HCT116 (cell line): Measurements from ENCODE around the gene CCR7. TPM values are rescaled to one million over a fixed set of nuclear protein-coding genes. Genes with fewer than 3 reads are reported as not detected.

ENCODE experiments used
- ATAC-seq: fragments of 200-7000 bp; cut with Tn5 transposase; 2 replicates; pipeline ENCODE4 v1.9.1; 2020; ENCODE audit warnings: mild to moderate bottlenecking, moderate library complexity
- BruUV-seq: library from RNA; stranded (reverse); fragments of 400-500 nt; replicated peaks from 2 replicates; lab custom pipeline; 2021; lab: Mats Ljungman, UMichigan
- CTCF ChIA-PET: fragments of 300-600 bp; sonication (Branson Sonifier 250); formaldehyde crosslinking; loops from one replicate; lab custom pipeline; 2021; ENCODE audit warnings: antibody characterized with exemption; lab: Charles Lee
- POLR2A ChIA-PET: fragments of 300-600, 350-600 bp; sonication (Branson Sonifier 250); formaldehyde crosslinking; loops from one replicate; lab custom pipeline; 2021; ENCODE audit warnings: antibody characterized with exemption; lab: Charles Lee
- RAD21 ChIA-PET, 2 experiments: fragments of 300-600 bp; sonication (Branson Sonifier 250); formaldehyde crosslinking; loops; one replicate each; lab custom pipeline; 2023; ENCODE audit warnings: low total read pairs in 2 of 2; ENCODE audit not compliant: uncharacterized antibody in 2 of 2, unreplicated experiment in 2 of 2, low non-redundant PET in 1 of 2; lab: Charles Lee
- DNase-seq: peaks from one replicate; pipeline ENCODE4 v3.0.0-alpha.2; 2010; ENCODE audit warnings: low read depth, low spot score
- H2AFZ ChIP-seq: fragments of 200-600 bp; shearing (Covaris generic), sonication (generic); 2 replicates; pipeline ENCODE4 v1.6.1; 2017; ENCODE audit warnings: low read depth, mixed run types, mixed read lengths, antibody characterized with exemption, low read length; ENCODE audit not compliant: poor library complexity, severe bottlenecking
- H3K27ac ChIP-seq: 2 replicates; pipeline ENCODE4 v1.5.1; 2012; ENCODE audit warnings: low read depth, low read length
- H3K27me3 ChIP-seq: fragments of 200-600 bp; sonication (generic); 2 replicates; pipeline ENCODE4 v1.6.1; 2016; ENCODE audit warnings: mixed run types, low read length, mixed read lengths; ENCODE audit not compliant: insufficient read depth
- H3K36me3 ChIP-seq, 2 experiments: fragments of 200-500 bp in 1 of 2; fragments of 200-600 bp in 1 of 2; sonication (Bioruptor generic) in 1 of 2; sonication (generic) in 1 of 2; 2 replicates each; pipeline versions ENCODE4 v1.5.1 to v1.6.1; 2014 to 2016; ENCODE audit warnings: low read length in 2 of 2, inconsistent platforms in 1 of 2, mixed read lengths in 1 of 2, mixed run types in 1 of 2; ENCODE audit not compliant: insufficient read depth in 2 of 2, control insufficient read depth in 1 of 2
- H3K4me1 ChIP-seq, 2 experiments: fragments of 200-600 bp in 1 of 2; sonication (generic) in 1 of 2; 2 replicates each; pipeline versions ENCODE4 v1.5.1 to v1.6.1; 2012 to 2017; ENCODE audit warnings: low read length in 2 of 2, inconsistent platforms in 1 of 2, mild to moderate bottlenecking in 1 of 2, mixed read lengths in 1 of 2, mixed run types in 1 of 2, moderate library complexity in 1 of 2; ENCODE audit not compliant: insufficient read depth in 2 of 2, control insufficient read depth in 1 of 2
- H3K4me2 ChIP-seq: fragments of 200-600 bp; sonication (generic); 2 replicates; pipeline ENCODE4 v1.6.1; 2017; ENCODE audit warnings: mixed run types, low read length, mixed read lengths
- H3K4me3 ChIP-seq, 2 experiments: fragments of 200-600 bp in 1 of 2; sonication (generic) in 1 of 2; replicated peaks in 1 of 2; 2 replicates each; pipeline ENCODE4 v1.5.1; 2011 to 2016; ENCODE audit warnings: low read length in 2 of 2, control low read depth in 1 of 2, low read depth in 1 of 2, mild to moderate bottlenecking in 1 of 2, mixed read lengths in 1 of 2, mixed run types in 1 of 2
- H3K79me2 ChIP-seq: fragments of 200-600 bp; sonication (generic); 2 replicates; pipeline ENCODE4 v1.6.1; 2017; ENCODE audit warnings: mild to moderate bottlenecking, mixed run types, low read length, moderate library complexity, mixed read lengths; ENCODE audit not compliant: insufficient read depth
- H3K9ac ChIP-seq: fragments of 200-600 bp; sonication (generic); 2 replicates; pipeline ENCODE4 v1.6.1; 2016; ENCODE audit warnings: low read length, mixed read lengths
- H3K9me2 ChIP-seq: fragments of 200-600 bp; sonication (generic), shearing (Covaris generic); 2 replicates; pipeline ENCODE4 v1.6.1; 2017; ENCODE audit warnings: mixed run types, mild to moderate bottlenecking, moderate library complexity; ENCODE audit not compliant: insufficient read depth
- H3K9me3 ChIP-seq, 2 experiments: fragments of 200-500 bp in 1 of 2; fragments of 200-600 bp in 1 of 2; sonication (Bioruptor generic) in 1 of 2; sonication (generic) in 1 of 2; 2 replicates each; pipeline ENCODE4 v1.6.1; 2014 to 2017; ENCODE audit warnings: low read length in 2 of 2, mixed read lengths in 2 of 2, inconsistent platforms in 1 of 2, low read depth in 1 of 2, mild to moderate bottlenecking in 1 of 2, mixed run types in 1 of 2, moderate library complexity in 1 of 2; ENCODE audit not compliant: control insufficient read depth in 1 of 2, insufficient read depth in 1 of 2
- H4K20me1 ChIP-seq: fragments of 200-600 bp; sonication (generic), shearing (Covaris generic); 2 replicates; pipeline ENCODE4 v1.6.1; 2017; ENCODE audit warnings: mixed run types, mild to moderate bottlenecking, moderate library complexity; ENCODE audit not compliant: insufficient read depth
- ATF3 ChIP-seq: IDR thresholded peaks from 2 replicates; pipeline ENCODE4 v1.6.1; 2012
- CBX3 ChIP-seq: IDR thresholded peaks from 2 replicates; pipeline ENCODE4 v1.6.1; 2012; ENCODE audit warnings: low read depth
- CTCF ChIP-seq, 3 experiments: fragments of 200-600 bp in 1 of 3; sonication (generic) in 1 of 3; IDR thresholded peaks in 2 of 3; conservative IDR thresholded peaks in 1 of 3; 2 replicates each; pipeline ENCODE4 v1.5.1; 2012 to 2017; ENCODE audit warnings: low read depth in 2 of 3, low read length in 2 of 3, antibody characterized with exemption in 1 of 3, borderline replicate concordance in 1 of 3, control low read depth in 1 of 3, mild to moderate bottlenecking in 1 of 3, mixed read lengths in 1 of 3, mixed run types in 1 of 3, moderate library complexity in 1 of 3; ENCODE audit not compliant: insufficient read depth in 1 of 3
- EGR1 ChIP-seq: IDR thresholded peaks from 2 replicates; pipeline ENCODE4 v1.6.1; 2012; ENCODE audit warnings: low read depth
- ELF1 ChIP-seq: IDR thresholded peaks from 2 replicates; pipeline ENCODE4 v1.6.1; 2012; ENCODE audit warnings: low read depth, borderline replicate concordance
- EZH2phosphoT487 ChIP-seq: fragments of 200-600 bp; IDR thresholded peaks from 2 replicates; pipeline ENCODE4 v1.6.1; 2018; ENCODE audit warnings: antibody characterized with exemption, borderline replicate concordance
- JUND ChIP-seq: IDR thresholded peaks from 2 replicates; pipeline ENCODE4 v1.6.1; 2012
- POLR2A ChIP-seq: IDR thresholded peaks from 2 replicates; pipeline ENCODE4 v1.7.0; 2011; ENCODE audit warnings: borderline replicate concordance; ENCODE audit not compliant: insufficient read depth, insufficient read length; ENCODE audit errors: extremely low read depth
- RAD21 ChIP-seq: IDR thresholded peaks from 2 replicates; pipeline ENCODE4 v1.6.1; 2012; ENCODE audit warnings: low read depth, mild to moderate bottlenecking
- REST ChIP-seq: IDR thresholded peaks from 2 replicates; pipeline ENCODE4 v1.6.1; 2012; ENCODE audit warnings: low read depth
- SIN3A ChIP-seq: IDR thresholded peaks from 2 replicates; pipeline ENCODE4 v1.6.1; 2012; ENCODE audit warnings: low read depth
- SP1 ChIP-seq: IDR thresholded peaks from 2 replicates; pipeline ENCODE4 v1.6.1; 2012; ENCODE audit warnings: low read depth
- SRF ChIP-seq: IDR thresholded peaks from 2 replicates; pipeline ENCODE4 v1.6.1; 2012; ENCODE audit warnings: low read depth
- TCF7L2 ChIP-seq: IDR thresholded peaks from 2 replicates; pipeline ENCODE4 v1.7.0; 2011; ENCODE audit warnings: borderline replicate concordance, inconsistent platforms; ENCODE audit not compliant: insufficient read depth, insufficient read length; ENCODE audit errors: extremely low read depth
- YY1 ChIP-seq: IDR thresholded peaks from 2 replicates; pipeline ENCODE4 v1.6.1; 2011; ENCODE audit warnings: low read length, low read depth, moderate library complexity, mild to moderate bottlenecking; ENCODE audit not compliant: insufficient replicate concordance; ENCODE audit errors: extremely low read depth
- ZBTB33 ChIP-seq: IDR thresholded peaks from 2 replicates; pipeline ENCODE4 v1.6.1; 2011; ENCODE audit warnings: mild to moderate bottlenecking, low read length, moderate library complexity; ENCODE audit not compliant: insufficient replicate concordance; ENCODE audit errors: extremely low read depth
- ZNF274 ChIP-seq: fragments of 200-500 bp; sonication (Bioruptor generic); IDR thresholded peaks from 2 replicates; pipeline ENCODE4 v1.6.1; 2014; ENCODE audit warnings: mild to moderate bottlenecking, low read depth, low read length, inconsistent platforms
- intact Hi-C: fragments of 100-400 bp; cut with micrococcal nuclease; formaldehyde crosslinking; loops from 2 replicates; pipeline ENCODE4 v1.10.0; 2022
- total RNA-seq: library from RNA; stranded (reverse); gene quantifications from one replicate; pipeline ENCODE4 v1.2.1, GENCODE V29; 2021; ENCODE audit not compliant: unreplicated experiment

Gene CCR7
- total RNA-seq, 1 experiment from 2014 or later: 0.69 TPM

GRCh38 chr17:40558300-40558889, 6.9 kb downstream of the CCR7 start:
- no peak for DNase-seq
- ChIA-PET POLR2A (no interaction called here), CTCF (interaction anchor here (0.5 to 3.1 kb wide), 4 partner anchors 10 to 352 kb away, joined by 5 to 34 read pairs (median 14); no protein-coding TSS in a partner anchor)
- no peaks in the 10 kb centered on the region for H4K20me1 ChIP-seq
- H3K4me1 ChIP-seq: peaks cover 10 to 16% of the 10 kb centered on the region in 2 experiments
- no peaks in the 10 kb centered on the region for H3K9me3 ChIP-seq
- no peak overlapping the region for H3K4me3 ChIP-seq
- no peak overlapping the region for H2AFZ ChIP-seq
- H3K9me2 ChIP-seq: no peaks in the 10 kb centered on the region
- TF ChIP-seq SRF (no peak), ZBTB33 (no peak), ZNF274 (no peak), YY1 (no peak), REST (no peak), ELF1 (no peak), CTCF (IDR thresholded peaks at IDR 0.05 in 2 of 3, conservative IDR thresholded peaks at IDR 0.05 in 1 of 3; ENCODE audit: borderline replicate concordance in 1 of 3, insufficient read depth in 1 of 3, low read depth in 2 of 3, low read length in 2 of 3) (no peak), SP1 (no peak), POLR2A (no peak), RAD21 (no peak), ATF3 (no peak), EGR1 (no peak), EZH2phosphoT487 (no peak), TCF7L2 (no peak), CBX3 (no peak), JUND (no peak), SIN3A (no peak)
- TF ChIP-seq, all 23 proteins: peak for 0
- intact Hi-C loops: no loop called here
- Histone ChIP-seq H3K36me3 (no peaks in the 10 kb centered on the region), H3K4me2 (no peak overlapping the region), H3K27me3 (no peaks in the 10 kb centered on the region), H3K27ac (no peak overlapping the region), H3K79me2 (no peaks in the 10 kb centered on the region), H3K9ac (no peak overlapping the region)
- no peak for ATAC-seq
- RAD21 ChIA-PET: no interaction called here
- BruUV-seq: no TSS peak
